Activated T-helper 2 cell treated with anti-CD3 and anti-CD28 coated beads, Interferon-gamma antibody, Interleukin-2, Interleukin-4, amounts not matched to agents 10 μg/mL and 5 μg/mL and 100 μg/mL, durations not matched to agents 14 hours and 24 hours and 36 hours (primary cell): Measurements from ENCODE around the gene PNN. TPM values are rescaled to one million over a fixed set of nuclear protein-coding genes. Genes with fewer than 3 reads are reported as not detected.
"Not testable (repeated sequence)": the region's sequence is repeated elsewhere in the genome, so short reads cannot be mapped to it uniquely, and the experiment has no call there.

Experiments used
- DNase-seq: peaks from one replicate; pipeline ENCODE4 v3.0.0; 2021; ENCODE audit warnings: low spot score
- H3K27ac Mint-ChIP-seq: one replicate; pipeline ENCODE4 v1.8.0; 2021; ENCODE audit warnings: mixed read lengths
- H3K27me3 Mint-ChIP-seq: one replicate; pipeline ENCODE4 v1.8.0; 2021; ENCODE audit warnings: low read depth, mixed read lengths
- H3K36me3 Mint-ChIP-seq: one replicate; pipeline ENCODE4 v1.8.0; 2021; ENCODE audit warnings: low read depth, mixed read lengths
- H3K4me1 Mint-ChIP-seq: one replicate; pipeline ENCODE4 v1.8.0; 2021; ENCODE audit warnings: low read depth, mixed read lengths
- H3K4me3 Mint-ChIP-seq: one replicate; pipeline ENCODE4 v1.8.0; 2021; ENCODE audit warnings: low read depth, mild to moderate bottlenecking, moderate library complexity, mixed read lengths
- H3K9me3 Mint-ChIP-seq: one replicate; pipeline ENCODE4 v1.8.0; 2021; ENCODE audit warnings: mixed read lengths
- intact Hi-C: fragments of 100-400 bp; cut with micrococcal nuclease; formaldehyde crosslinking; loops from one replicate; pipeline ENCODE4 v1.15.1; 2023
- total RNA-seq: library from RNA; stranded (reverse); gene quantifications from 2 replicates; pipeline ENCODE4 v1.2.3, GENCODE V29; 2022

The PNN gene
- total RNA-seq, 1 donor from 2014 or later: 119 TPM

- no peak overlapping the region for H3K4me3 Mint-ChIP-seq
- intact Hi-C loops: no loop called here
Observed at GRCh38 chr14:39184628-39185255, 9.7 kb downstream of the PNN start.

GRCh38 chr14:39185256-39186049, 10.4 kb downstream of the PNN start:
- no peak for DNase-seq
- intact Hi-C loops: no loop called here
- Mint-ChIP-seq H3K36me3 (peaks cover 43% of the 10 kb centered on the region), H3K4me1 (peaks cover 15% of the 10 kb centered on the region), H3K9me3 (no peaks in the 10 kb centered on the region), H3K27ac (no peak overlapping the region), H3K4me3 (no peak overlapping the region), H3K27me3 (no peaks in the 10 kb centered on the region)

More at GRCh38 chr14:39184628-39185255, 9.7 kb downstream of the PNN start:
- Mint-ChIP-seq H3K4me1 (peaks cover 14% of the 10 kb centered on the region), H3K9me3 (no peaks in the 10 kb centered on the region), H3K27ac (no peak overlapping the region), H3K27me3 (no peaks in the 10 kb centered on the region), H3K36me3 (peaks cover 43% of the 10 kb centered on the region)
- no peak for DNase-seq

- Mint-ChIP-seq H3K4me1 (peaks cover 16% of the 10 kb centered on the region), H3K27ac (no peak overlapping the region), H3K9me3 (no peaks in the 10 kb centered on the region), H3K36me3 (peaks cover 43% of the 10 kb centered on the region), H3K27me3 (no peaks in the 10 kb centered on the region), H3K4me3 (no peak overlapping the region)
- DNase-seq: no peak
- intact Hi-C loops: no loop called here
Observed at GRCh38 chr14:39186941-39187525, 12.0 kb downstream of the PNN start.

GRCh38 chr14:39203659-39204606, 28.9 kb downstream of the PNN start:
- Mint-ChIP-seq H3K4me3 (no peak overlapping the region), H3K4me1 (peaks cover 23% of the 10 kb centered on the region), H3K27ac (no peak overlapping the region), H3K9me3 (peaks cover 14% of the 10 kb centered on the region), H3K27me3 (no peaks in the 10 kb centered on the region), H3K36me3 (no peaks in the 10 kb centered on the region)
- intact Hi-C loops: no loop called here
- no peak for DNase-seq

GRCh38 chr14:39207430-39207829, 32.4 kb downstream of the PNN start:
- not testable (repeated sequence) for H3K4me3 Mint-ChIP-seq, H3K27me3 Mint-ChIP-seq, DNase-seq, H3K27ac Mint-ChIP-seq, H3K36me3 Mint-ChIP-seq
- H3K4me1 Mint-ChIP-seq: peaks cover 25% of the 10 kb centered on the region
- intact Hi-C loops: loop anchor here (1.0 kb wide), 1 partner anchor 23 kb away; no protein-coding TSS in a partner anchor
- H3K9me3 Mint-ChIP-seq: peaks cover 14% of the 10 kb centered on the region

GRCh38 chr14:39211109-39211741, 36.2 kb downstream of the PNN start:
- intact Hi-C loops: no loop called here
- Mint-ChIP-seq H3K27ac (no peak overlapping the region), H3K4me1 (peaks cover 20% of the 10 kb centered on the region), H3K9me3 (peaks cover 9% of the 10 kb centered on the region), H3K27me3 (no peaks in the 10 kb centered on the region), H3K36me3 (no peaks in the 10 kb centered on the region), H3K4me3 (no peak overlapping the region)
- no peak for DNase-seq

- no peak overlapping the region for H3K4me3 Mint-ChIP-seq
- H3K27ac Mint-ChIP-seq: no peak overlapping the region
- intact Hi-C loops: no loop called here
- H3K27me3 Mint-ChIP-seq: no peaks in the 10 kb centered on the region
- H3K9me3 Mint-ChIP-seq: peaks cover 4% of the 10 kb centered on the region
- no peak for DNase-seq
- H3K36me3 Mint-ChIP-seq: no peaks in the 10 kb centered on the region
- peaks cover 16% of the 10 kb centered on the region for H3K4me1 Mint-ChIP-seq
Observed at GRCh38 chr14:39212034-39212433, 37.0 kb downstream of the PNN start.

- Mint-ChIP-seq H3K27me3 (no peaks in the 10 kb centered on the region), H3K4me1 (peaks cover 14% of the 10 kb centered on the region), H3K36me3 (no peaks in the 10 kb centered on the region), H3K4me3 (no peak overlapping the region), H3K9me3 (no peaks in the 10 kb centered on the region), H3K27ac (no peak overlapping the region)
- no peak for DNase-seq
- intact Hi-C loops: no loop called here
Observed at GRCh38 chr14:39212693-39213092, 37.6 kb downstream of the PNN start.

- no peaks in the 10 kb centered on the region for H3K9me3 Mint-ChIP-seq
- intact Hi-C loops: no loop called here
- H3K36me3 Mint-ChIP-seq: peaks cover 2% of the 10 kb centered on the region
- no peaks in the 10 kb centered on the region for H3K27me3 Mint-ChIP-seq
- no peak for DNase-seq
- H3K4me1 Mint-ChIP-seq: peaks cover 15% of the 10 kb centered on the region
- no peak overlapping the region for H3K4me3 Mint-ChIP-seq
- H3K27ac Mint-ChIP-seq: no peak overlapping the region
Observed at GRCh38 chr14:39217214-39217879, 42.3 kb downstream of the PNN start.

- intact Hi-C loops: no loop called here
Observed at GRCh38 chr14:39218171-39218769, 43.2 kb downstream of the PNN start.

GRCh38 chr14:39219075-39219499, 44.0 kb downstream of the PNN start:
- intact Hi-C loops: no loop called here
- H3K4me1 Mint-ChIP-seq: peaks cover 19% of the 10 kb centered on the region
- no peaks in the 10 kb centered on the region for H3K9me3 Mint-ChIP-seq
- DNase-seq: no peak
- H3K36me3 Mint-ChIP-seq: peaks cover 2% of the 10 kb centered on the region
- no peak overlapping the region for H3K4me3 Mint-ChIP-seq
- no peaks in the 10 kb centered on the region for H3K27me3 Mint-ChIP-seq
- no peak overlapping the region for H3K27ac Mint-ChIP-seq

More at GRCh38 chr14:39218171-39218769, 43.2 kb downstream of the PNN start:
- Mint-ChIP-seq H3K36me3 (peaks cover 2% of the 10 kb centered on the region), H3K9me3 (no peaks in the 10 kb centered on the region), H3K27ac (no peak overlapping the region), H3K27me3 (no peaks in the 10 kb centered on the region), H3K4me3 (no peak overlapping the region), H3K4me1 (peaks cover 17% of the 10 kb centered on the region)
- no peak for DNase-seq
